HepG2 (cell line): ENCODE measurements around the gene ANKIB1. TPM values are rescaled to one million over a fixed set of nuclear protein-coding genes. Genes with fewer than 3 reads are reported as not detected.

Source experiments
- ATAC-seq: fragments of 200-7000 bp; cut with Tn5 transposase; 3 replicates; pipeline ENCODE4 v1.9.1; 2020; ENCODE audit warnings: mild to moderate bottlenecking, moderate library complexity
- BruUV-seq: library from RNA; stranded (reverse); fragments of 400-500 nt; replicated peaks from 2 replicates; lab custom pipeline; 2021; lab: Mats Ljungman, UMichigan
- CTCF ChIA-PET: fragments of 300-600 bp; formaldehyde crosslinking; extraction: SDS; loops from one replicate; lab custom pipeline; 2021; ENCODE audit warnings: low total read pairs, inconsistent platforms, low intra/inter-chr PET ratio; lab: Yijun Ruan, JAX
- POLR2A ChIA-PET: fragments of 350-600 bp; sonication (Branson Sonifier 250); formaldehyde crosslinking; loops from one replicate; lab custom pipeline; 2020; ENCODE audit warnings: antibody characterized with exemption, inconsistent platforms; lab: Yijun Ruan, JAX
- DNase-seq: peaks from one replicate; pipeline ENCODE4 v3.0.0-alpha.2; 2015; ENCODE audit warnings: low spot score
- FAIRE-seq: peaks from 3 replicates; lab custom pipeline; 2011; peaks lifted over from hg19 to GRCh38; lab: Jason Lieb, UNC
- H2AFZ ChIP-seq: one replicate; pipeline ENCODE4 v1.6.1; 2011; ENCODE audit warnings: low read length, inconsistent platforms
- H3K27ac ChIP-seq: fragments of 300-600 bp; 3 replicates; pipeline ENCODE4 v1.8.0; 2011; ENCODE audit warnings: mixed run types, mild to moderate bottlenecking, mixed read lengths, low read length, inconsistent platforms; ENCODE audit not compliant: insufficient read depth; ENCODE audit errors: extremely low read length
- H3K27me3 ChIP-seq, 2 experiments: fragments of 200-600 bp in 1 of 2; 2 replicates in 1 of 2; 3 replicates in 1 of 2; pipeline versions ENCODE4 v1.6.0 to v1.8.0; 2011; ENCODE audit warnings: low read length in 2 of 2, mild to moderate bottlenecking in 2 of 2, moderate library complexity in 2 of 2, inconsistent platforms in 1 of 2; ENCODE audit not compliant: insufficient read depth in 2 of 2, control insufficient read depth in 1 of 2
- H3K36me3 ChIP-seq, 2 experiments: fragments of 200-600 bp in 1 of 2; replicated peaks in 1 of 2; 2 replicates in 1 of 2; 3 replicates in 1 of 2; pipeline versions ENCODE4 v1.5.1 to v1.8.0; 2011; ENCODE audit warnings: low read length in 2 of 2, inconsistent platforms in 1 of 2; ENCODE audit not compliant: insufficient read depth in 2 of 2, control insufficient read depth in 1 of 2
- H3K4me1 ChIP-seq: 2 replicates; pipeline ENCODE4 v1.5.1; 2012; ENCODE audit warnings: low read length, inconsistent platforms; ENCODE audit not compliant: insufficient read depth
- H3K4me2 ChIP-seq: 2 replicates; pipeline ENCODE4 v1.6.0; 2011; ENCODE audit warnings: low read depth, low read length, inconsistent platforms
- H3K4me3 ChIP-seq, 3 experiments: fragments of 200-600 bp in 1 of 3; sonication (generic), shearing (Covaris generic) in 1 of 3; replicated peaks in 1 of 3; 2 replicates each; pipeline ENCODE4 v1.5.1; 2011 to 2016; ENCODE audit warnings: low read length in 3 of 3, inconsistent platforms in 2 of 3, low read depth in 2 of 3, mild to moderate bottlenecking in 2 of 3, control low read depth in 1 of 3, mixed read lengths in 1 of 3; ENCODE audit not compliant: insufficient read depth in 1 of 3
- H3K79me2 ChIP-seq: one replicate; pipeline ENCODE4 v1.6.1; 2011; ENCODE audit warnings: low read length, inconsistent platforms; ENCODE audit not compliant: insufficient read depth
- H3K9ac ChIP-seq: 2 replicates; pipeline ENCODE4 v1.6.0; 2011; ENCODE audit warnings: mild to moderate bottlenecking, low read depth, low read length, inconsistent platforms; ENCODE audit not compliant: insufficient read depth
- H3K9me3 ChIP-seq: 2 replicates; pipeline ENCODE4 v1.5.1; 2012; ENCODE audit warnings: mild to moderate bottlenecking, low read length
- H4K20me1 ChIP-seq: 2 replicates; pipeline ENCODE4 v1.6.0; 2011; ENCODE audit warnings: inconsistent platforms, mild to moderate bottlenecking, low read length, moderate library complexity; ENCODE audit not compliant: insufficient read depth
- EHMT2 ChIP-seq: fragments of 200-600 bp; sonication (generic); IDR thresholded peaks from 2 replicates; pipeline ENCODE4 v1.7.0; 2017; ENCODE audit warnings: antibody characterized with exemption, low read depth, low read length, borderline replicate concordance
- FOXA1 ChIP-seq, 2 experiments: fragments of 450-650 bp in 1 of 2; sonication (generic) in 1 of 2; formaldehyde crosslinking in 1 of 2; IDR thresholded peaks; 2 replicates each; pipeline versions ENCODE4 v1.4.0 to v1.6.1; 2016 to 2020; ENCODE audit warnings: missing genetic modification reagents in 1 of 2
- GABPA ChIP-seq, 2 experiments: IDR thresholded peaks; 2 replicates each; pipeline ENCODE4 v1.6.1; 2011 to 2016; ENCODE audit warnings: low read depth in 2 of 2, low read length in 1 of 2, missing biosample characterization in 1 of 2, missing genetic modification characterization in 1 of 2
- ISL2 ChIP-seq: sonication (generic); formaldehyde crosslinking; IDR thresholded peaks from 2 replicates; pipeline ENCODE4 v1.5.0; 2020; ENCODE audit warnings: missing genetic modification reagents
- NCOA2 ChIP-seq: sonication (generic); formaldehyde crosslinking; IDR thresholded peaks from 2 replicates; pipeline ENCODE4 v1.8.0; 2022; ENCODE audit warnings: inconsistent platforms
- ZKSCAN5 ChIP-seq: sonication (generic); formaldehyde crosslinking; IDR thresholded peaks from 2 replicates; pipeline ENCODE4 v1.5.1; 2020; ENCODE audit warnings: mild to moderate bottlenecking, missing genetic modification reagents
- ZNF121 ChIP-seq: sonication (generic); formaldehyde crosslinking; IDR thresholded peaks from 2 replicates; pipeline ENCODE4 v1.5.0; 2020; ENCODE audit warnings: mild to moderate bottlenecking, missing genetic modification reagents
- ZNF136 ChIP-seq: sonication (generic); formaldehyde crosslinking; IDR thresholded peaks from 2 replicates; pipeline ENCODE4 v1.8.1; 2022; ENCODE audit warnings: low read depth, mild to moderate bottlenecking, moderate library complexity, missing genetic modification reagents
- ZNF264 ChIP-seq: sonication (generic); formaldehyde crosslinking; IDR thresholded peaks from 2 replicates; pipeline ENCODE4 v1.4.0; 2020; ENCODE audit warnings: missing genetic modification reagents
- WGBS: methylation state at CpG from one replicate; pipeline ENCODE4 v1.1.6; 2017; ENCODE audit warnings: low lambda C conversion rate; 5-methylcytosine and 5-hydroxymethylcytosine counted together
- in situ Hi-C: cut with HindIII; loops from 2 replicates; pipeline ENCODE4 v1.10.0; 2017; ENCODE audit warnings: low pct_unique_long_range_greater_than_20kb; ENCODE audit not compliant: extremely low pct_ligation_motif_present
- intact Hi-C: fragments of 100-400 bp; cut with micrococcal nuclease; formaldehyde crosslinking; loops from one replicate; pipeline ENCODE4 v1.10.0; 2022; ENCODE audit not compliant: unreplicated experiment
- polyA plus RNA-seq, 8 experiments: library from polyadenylated mRNA; depleted of rRNA in 3 of 8; stranded (reverse) in 7 of 8; unstranded in 1 of 8; fragments of >200 nt; fragmentation: Illumina TruSeq in 4 of 8; extraction: Trizol in 4 of 8; gene quantifications; 2 replicates each; pipeline versions ENCODE4 v1.2.1 to v1.2.3, GENCODE V29; 2011 to 2016; ENCODE audit warnings: low read depth in 4 of 8, missing spikeins in 1 of 8, mixed read lengths in 1 of 8; ENCODE audit not compliant: insufficient read depth in 1 of 8
- total RNA-seq, 5 experiments: library from RNA; depleted of rRNA; stranded (reverse); fragments of >200 nt; fragmentation: Illumina TruSeq; extraction: Trizol; gene quantifications; 2 replicates each; pipeline ENCODE4 v1.2.3, GENCODE V29; 2016; ENCODE audit warnings: low read depth in 1 of 5
- TF ChIP-seq, protein P1 (sequence below): IDR thresholded peaks from 2 replicates; pipeline ENCODE4 v1.6.1; 2016; ENCODE audit warnings: mild to moderate bottlenecking, missing biosample characterization, missing genetic modification reagents
- TF ChIP-seq, protein P2 (sequence below): sonication (generic); IDR thresholded peaks from 2 replicates; pipeline ENCODE4 v1.6.1; 2016; ENCODE audit warnings: low read depth, borderline replicate concordance
- TF ChIP-seq, protein P3 (sequence below): sonication (generic); formaldehyde crosslinking; IDR thresholded peaks from 2 replicates; pipeline ENCODE4 v1.4.0; 2020; ENCODE audit warnings: mild to moderate bottlenecking, missing genetic modification reagents
- TF ChIP-seq, protein P4 (sequence below): IDR thresholded peaks from 2 replicates; pipeline ENCODE4 v1.6.1; 2016; ENCODE audit warnings: missing compliant biosample characterization, missing genetic modification reagents, borderline replicate concordance

Gene ANKIB1
- total and polyA plus RNA-seq, 2 of the 13 experiments (the other 11 are each of a cell fraction or from before 2014, with no cell fraction given), result 28.7 to 29.6 TPM

DNA sequence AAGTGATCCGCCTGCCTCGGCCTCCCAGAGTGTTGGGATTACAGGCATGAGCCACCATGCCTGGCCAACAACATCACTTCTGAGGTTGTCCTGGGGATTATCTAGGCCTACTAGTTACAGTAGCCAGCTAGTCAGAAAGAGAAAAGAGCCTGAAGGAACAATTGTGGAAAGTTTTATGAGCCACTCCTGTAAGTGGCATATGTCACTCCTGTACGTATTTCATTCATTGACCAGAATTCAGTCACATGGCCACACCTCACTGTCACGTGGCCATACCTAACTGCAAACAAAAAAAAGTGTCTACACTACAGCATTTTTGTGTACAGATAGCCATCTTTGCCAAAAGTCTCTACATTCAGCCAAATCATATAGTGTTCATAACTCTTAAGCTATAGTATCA lies 85.7 kb downstream of the ANKIB1 start:
- no peak overlapping the region for H3K4me2 ChIP-seq
- DNase-seq (no peak), FAIRE-seq (no peak), ATAC-seq (no peak)
- intact Hi-C loops (loop anchor here (5.0 kb wide), 1 partner anchor 84 kb away; the partner anchor contains the start of genes ANKIB1 and KRIT1), in situ Hi-C loops (no loop called here)
- WGBS, result 100% methylated on average over 4 of the region's 4 CpGs
- no peak overlapping the region for H3K9ac ChIP-seq
- H3K36me3 ChIP-seq, result peaks cover 0 to 3% of the 10 kb centered on the region in 2 experiments; a peak in 2 of 5 replicates
- no peaks in the 10 kb centered on the region for H3K27me3 ChIP-seq
- CTCF ChIA-PET, result no interaction called here
- H3K4me3 ChIP-seq, result no peak overlapping the region
- POLR2A ChIA-PET, result no interaction called here
- H3K9me3 ChIP-seq, result no peaks in the 10 kb centered on the region
- no peak overlapping the region for H3K27ac ChIP-seq
- TF ChIP-seq ZNF264 (CRISPR knock-in tag), result no peak
- TF ChIP-seq EHMT2, result no peak
- TF ChIP-seq NCOA2 (CRISPR knock-in tag), result no peak
- TF ChIP-seq GABPA (IDR thresholded peaks at IDR 0.05; ENCODE audit: low read depth, low read length), result no peak
- no peak for TF ChIP-seq GABPA (CRISPR knock-in tag; IDR thresholded peaks at IDR 0.05; ENCODE audit: low read depth)
- no peak overlapping the region for H2AFZ ChIP-seq
- H3K79me2 ChIP-seq, result no peaks in the 10 kb centered on the region
- no peaks in the 10 kb centered on the region for H4K20me1 ChIP-seq
- peaks cover 15% of the 10 kb centered on the region for H3K4me1 ChIP-seq
- BruUV-seq, result no TSS peak

DNA sequence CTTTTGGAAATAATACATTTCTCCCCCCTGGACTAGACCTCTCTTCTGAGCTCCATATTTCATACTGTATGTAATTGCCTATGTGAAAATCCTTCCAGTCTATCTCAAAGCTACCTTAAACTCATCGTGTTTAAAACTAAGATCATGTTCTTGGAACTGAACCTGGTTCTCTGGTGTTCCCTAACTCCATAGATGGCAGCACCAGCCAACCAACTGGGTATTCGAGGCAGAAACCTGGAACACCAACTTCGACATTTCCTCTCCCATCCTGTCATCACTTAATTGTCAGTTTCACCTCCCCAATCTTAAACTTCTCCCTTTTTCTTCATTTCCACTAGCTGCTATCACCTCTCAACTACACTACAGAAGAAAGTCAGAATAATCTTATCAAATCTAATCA lies 87.0 kb downstream of the ANKIB1 start:
- WGBS, result 99% methylated on average over 3 of the region's 3 CpGs
- in situ Hi-C loops, result no loop called here
- TF ChIP-seq ZNF121 (CRISPR knock-in tag) (no peak), ISL2 (CRISPR knock-in tag) (no peak), FOXA1 (IDR thresholded peaks at IDR 0.05) (no peak), FOXA1 (CRISPR knock-in tag; IDR thresholded peaks at IDR 0.05) (no peak), ZNF136 (CRISPR knock-in tag) (no peak), ZKSCAN5 (CRISPR knock-in tag) (no peak)
- TF ChIP-seq, protein P1, sequence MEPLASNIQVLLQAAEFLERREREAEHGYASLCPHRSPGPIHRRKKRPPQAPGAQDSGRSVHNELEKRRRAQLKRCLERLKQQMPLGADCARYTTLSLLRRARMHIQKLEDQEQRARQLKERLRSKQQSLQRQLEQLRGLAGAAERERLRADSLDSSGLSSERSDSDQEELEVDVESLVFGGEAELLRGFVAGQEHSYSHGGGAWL (CRISPR knock-in tag), result no peak
- TF ChIP-seq, protein P2, sequence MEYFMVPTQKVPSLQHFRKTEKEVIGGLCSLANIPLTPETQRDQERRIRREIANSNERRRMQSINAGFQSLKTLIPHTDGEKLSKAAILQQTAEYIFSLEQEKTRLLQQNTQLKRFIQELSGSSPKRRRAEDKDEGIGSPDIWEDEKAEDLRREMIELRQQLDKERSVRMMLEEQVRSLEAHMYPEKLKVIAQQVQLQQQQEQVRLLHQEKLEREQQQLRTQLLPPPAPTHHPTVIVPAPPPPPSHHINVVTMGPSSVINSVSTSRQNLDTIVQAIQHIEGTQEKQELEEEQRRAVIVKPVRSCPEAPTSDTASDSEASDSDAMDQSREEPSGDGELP, result no peak
- TF ChIP-seq, protein P3, sequence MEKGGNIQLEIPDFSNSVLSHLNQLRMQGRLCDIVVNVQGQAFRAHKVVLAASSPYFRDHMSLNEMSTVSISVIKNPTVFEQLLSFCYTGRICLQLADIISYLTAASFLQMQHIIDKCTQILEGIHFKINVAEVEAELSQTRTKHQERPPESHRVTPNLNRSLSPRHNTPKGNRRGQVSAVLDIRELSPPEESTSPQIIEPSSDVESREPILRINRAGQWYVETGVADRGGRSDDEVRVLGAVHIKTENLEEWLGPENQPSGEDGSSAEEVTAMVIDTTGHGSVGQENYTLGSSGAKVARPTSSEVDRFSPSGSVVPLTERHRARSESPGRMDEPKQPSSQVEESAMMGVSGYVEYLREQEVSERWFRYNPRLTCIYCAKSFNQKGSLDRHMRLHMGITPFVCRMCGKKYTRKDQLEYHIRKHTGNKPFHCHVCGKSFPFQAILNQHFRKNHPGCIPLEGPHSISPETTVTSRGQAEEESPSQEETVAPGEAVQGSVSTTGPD (CRISPR knock-in tag), result no peak
- TF ChIP-seq, protein P4, sequence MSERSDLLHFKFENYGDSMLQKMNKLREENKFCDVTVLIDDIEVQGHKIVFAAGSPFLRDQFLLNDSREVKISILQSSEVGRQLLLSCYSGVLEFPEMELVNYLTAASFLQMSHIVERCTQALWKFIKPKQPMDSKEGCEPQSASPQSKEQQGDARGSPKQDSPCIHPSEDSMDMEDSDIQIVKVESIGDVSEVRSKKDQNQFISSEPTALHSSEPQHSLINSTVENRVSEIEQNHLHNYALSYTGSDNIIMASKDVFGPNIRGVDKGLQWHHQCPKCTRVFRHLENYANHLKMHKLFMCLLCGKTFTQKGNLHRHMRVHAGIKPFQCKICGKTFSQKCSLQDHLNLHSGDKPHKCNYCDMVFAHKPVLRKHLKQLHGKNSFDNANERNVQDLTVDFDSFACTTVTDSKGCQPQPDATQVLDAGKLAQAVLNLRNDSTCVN (CRISPR knock-in tag), result no peak

More for the DNA sequence above, 87.0 kb downstream of the ANKIB1 start:
- H3K9ac ChIP-seq, result no peak overlapping the region
- H3K9me3 ChIP-seq, result no peaks in the 10 kb centered on the region
- intact Hi-C loops, result loop anchor here (5.0 kb wide), 1 partner anchor 85 kb away; the partner anchor contains the start of genes ANKIB1 and KRIT1
- H3K27ac ChIP-seq, result no peak overlapping the region
- H3K79me2 ChIP-seq, result no peaks in the 10 kb centered on the region
- BruUV-seq, result no TSS peak
- peaks cover 15% of the 10 kb centered on the region for H3K4me1 ChIP-seq
- peaks cover 0 to 6% of the 10 kb centered on the region in 2 experiments; a peak in 2 of 5 replicates for H3K36me3 ChIP-seq
- ChIA-PET POLR2A (no interaction called here), CTCF (no interaction called here)
- H4K20me1 ChIP-seq, result no peaks in the 10 kb centered on the region
- no peak for ATAC-seq
- FAIRE-seq, result no peak
- H3K4me2 ChIP-seq, result no peak overlapping the region
- no peak overlapping the region for H2AFZ ChIP-seq
- no peaks in the 10 kb centered on the region for H3K27me3 ChIP-seq
- DNase-seq, result no peak
- no peak overlapping the region for H3K4me3 ChIP-seq
